HepG2 (cell line): ENCODE results near the gene KIF3C. TPM values are rescaled to one million over a fixed set of nuclear protein-coding genes. Genes with fewer than 3 reads are reported as not detected.

ENCODE experiments used
- ARNT2 ChIP-seq: sonication (generic); formaldehyde crosslinking; IDR thresholded peaks from 2 replicates; pipeline ENCODE4 v1.8.0; 2022; ENCODE audit warnings: mild to moderate bottlenecking, low read depth, missing genetic modification reagents, moderate library complexity
- CEBPB ChIP-seq: IDR thresholded peaks from 2 replicates; pipeline ENCODE4 v1.6.1; 2011; ENCODE audit warnings: low read depth, low read length, improper control_type of control experiment, borderline replicate concordance
- CERS6 ChIP-seq: sonication (generic); formaldehyde crosslinking; IDR thresholded peaks from 2 replicates; pipeline ENCODE4 v1.5.0; 2020; ENCODE audit warnings: missing genetic modification reagents
- DRAP1 ChIP-seq: IDR thresholded peaks from 2 replicates; pipeline ENCODE4 v1.6.1; 2016; ENCODE audit warnings: missing genetic modification reagents, missing compliant biosample characterization
- FOXK2 ChIP-seq: fragments of 450-650 bp; IDR thresholded peaks from 2 replicates; pipeline ENCODE4 v1.6.1; 2016
- HDAC2 ChIP-seq: sonication (generic); formaldehyde crosslinking; IDR thresholded peaks from 2 replicates; pipeline ENCODE4 v1.4.0; 2020; ENCODE audit warnings: missing genetic modification reagents
- HHEX ChIP-seq: IDR thresholded peaks from 2 replicates; pipeline ENCODE4 v1.6.1; 2016; ENCODE audit warnings: control low read depth
- JUN ChIP-seq: sonication (generic); formaldehyde crosslinking; IDR thresholded peaks from 2 replicates; pipeline ENCODE4 v1.4.0; 2020; ENCODE audit warnings: mild to moderate bottlenecking, missing genetic modification reagents
- NFE2L2 ChIP-seq: fragments of 150-350 bp; IDR thresholded peaks from 2 replicates; pipeline ENCODE4 v1.6.1; 2014; ENCODE audit warnings: low read length
- PLSCR1 ChIP-seq: sonication (generic); formaldehyde crosslinking; IDR thresholded peaks from 2 replicates; pipeline ENCODE4 v1.5.0; 2020; ENCODE audit warnings: missing genetic modification reagents, mild to moderate bottlenecking, borderline replicate concordance
- SMAD9 ChIP-seq: sonication (generic); formaldehyde crosslinking; IDR thresholded peaks from 2 replicates; pipeline ENCODE4 v1.5.1; 2020; ENCODE audit warnings: mild to moderate bottlenecking, missing genetic modification reagents
- SNAPC2 ChIP-seq: sonication (generic); formaldehyde crosslinking; IDR thresholded peaks from 2 replicates; pipeline ENCODE4 v1.8.1; 2022; ENCODE audit warnings: mild to moderate bottlenecking, missing genetic modification reagents
- SOX6 ChIP-seq, 2 experiments: fragments of 450-650 bp in 1 of 2; sonication (generic) in 1 of 2; formaldehyde crosslinking in 1 of 2; IDR thresholded peaks; 2 replicates each; pipeline versions ENCODE4 v1.4.0 to v1.6.1; 2017 to 2020; ENCODE audit warnings: antibody characterized with exemption in 1 of 2, mild to moderate bottlenecking in 1 of 2, missing genetic modification reagents in 1 of 2
- ZBTB43 ChIP-seq: sonication (generic); formaldehyde crosslinking; conservative IDR thresholded peaks from 2 replicates; pipeline ENCODE4 v1.4.0; 2020; ENCODE audit warnings: missing genetic modification reagents
- ZNF337 ChIP-seq: sonication (generic); formaldehyde crosslinking; IDR thresholded peaks from 2 replicates; pipeline ENCODE4 v1.5.1; 2020; ENCODE audit warnings: missing genetic modification reagents, low read depth, mild to moderate bottlenecking, borderline replicate concordance
- ZNF414 ChIP-seq: sonication (generic); formaldehyde crosslinking; IDR thresholded peaks from 2 replicates; pipeline ENCODE4 v1.5.0; 2020; ENCODE audit warnings: missing genetic modification reagents
- ZNF431 ChIP-seq: sonication (generic); formaldehyde crosslinking; IDR thresholded peaks from 2 replicates; pipeline ENCODE4 v1.9.0; 2022; ENCODE audit warnings: missing genetic modification reagents, low read depth, mild to moderate bottlenecking, borderline replicate concordance
- ZNF530 ChIP-seq: sonication (generic); formaldehyde crosslinking; IDR thresholded peaks from 2 replicates; pipeline ENCODE4 v1.5.0; 2020; ENCODE audit warnings: low read depth, mild to moderate bottlenecking, missing genetic modification reagents
- ZNF670 ChIP-seq: sonication (generic); formaldehyde crosslinking; IDR thresholded peaks from 2 replicates; pipeline ENCODE4 v1.8.0; 2022; ENCODE audit warnings: mild to moderate bottlenecking, missing genetic modification reagents, borderline replicate concordance
- ZNF749 ChIP-seq: sonication (generic); formaldehyde crosslinking; IDR thresholded peaks from 2 replicates; pipeline ENCODE4 v1.8.0; 2022; ENCODE audit warnings: mild to moderate bottlenecking, missing genetic modification reagents, moderate library complexity, borderline replicate concordance
- ZNF766 ChIP-seq: sonication (generic); formaldehyde crosslinking; IDR thresholded peaks from 2 replicates; pipeline ENCODE4 v1.5.0; 2020; ENCODE audit warnings: missing genetic modification reagents, borderline replicate concordance
- ZNF775 ChIP-seq: sonication (generic); formaldehyde crosslinking; IDR thresholded peaks from 2 replicates; pipeline ENCODE4 v1.4.0; 2020; ENCODE audit warnings: missing genetic modification reagents, mild to moderate bottlenecking, moderate library complexity, borderline replicate concordance
- ZNF780A ChIP-seq: sonication (generic); formaldehyde crosslinking; IDR thresholded peaks from 2 replicates; pipeline ENCODE4 v1.8.0; 2022; ENCODE audit warnings: mild to moderate bottlenecking, missing genetic modification reagents, moderate library complexity
- ZNF788 ChIP-seq: sonication (generic); formaldehyde crosslinking; IDR thresholded peaks from 2 replicates; pipeline ENCODE4 v1.5.0; 2020; ENCODE audit warnings: mild to moderate bottlenecking, missing genetic modification reagents, borderline replicate concordance
- ZSCAN29 ChIP-seq: sonication (generic); formaldehyde crosslinking; conservative IDR thresholded peaks from 2 replicates; pipeline ENCODE4 v1.4.0; 2020; ENCODE audit warnings: mild to moderate bottlenecking, missing genetic modification reagents
- polyA plus RNA-seq, 8 experiments: library from polyadenylated mRNA; depleted of rRNA in 3 of 8; stranded (reverse) in 7 of 8; unstranded in 1 of 8; fragments of >200 nt; fragmentation: Illumina TruSeq in 4 of 8; extraction: Trizol in 4 of 8; gene quantifications; 2 replicates each; pipeline versions ENCODE4 v1.2.1 to v1.2.3, GENCODE V29; 2011 to 2016; ENCODE audit warnings: low read depth in 4 of 8, missing spikeins in 1 of 8, mixed read lengths in 1 of 8; ENCODE audit not compliant: insufficient read depth in 1 of 8
- total RNA-seq, 5 experiments: library from RNA; depleted of rRNA; stranded (reverse); fragments of >200 nt; fragmentation: Illumina TruSeq; extraction: Trizol; gene quantifications; 2 replicates each; pipeline ENCODE4 v1.2.3, GENCODE V29; 2016; ENCODE audit warnings: low read depth in 1 of 5

KIF3C gene
- total and polyA plus RNA-seq, 2 of the 13 experiments (the other 11 are each of a cell fraction or from before 2014, with no cell fraction given), result 3.6 to 4.9 TPM

- TF ChIP-seq HHEX (0 out of 2 replicates have a peak, but pooled peaks have one; percentile 13), ZNF670 (no peak), PLSCR1 (CRISPR knock-in tag) (no peak), JUN (no peak), NFE2L2 (no peak), ARNT2 (no peak), SNAPC2 (CRISPR knock-in tag) (no peak), FOXK2 (peak; percentile 51; the same call in 1 of the 2 replicates), ZNF775 (CRISPR knock-in tag) (no peak), CERS6 (CRISPR knock-in tag) (no peak), ZNF530 (CRISPR knock-in tag) (no peak), CEBPB (no peak), ZBTB43 (CRISPR knock-in tag) (peak; percentile 64; the same call in 1 of the 2 replicates), ZNF780A (0 out of 2 replicates have a peak, but pooled peaks have one; percentile 24), ZSCAN29 (CRISPR knock-in tag) (0 out of 2 replicates have a peak, but pooled peaks have one; percentile 64), SMAD9 (CRISPR knock-in tag) (no peak), ZNF788 (CRISPR knock-in tag) (peak; percentile 15; the same call in 1 of the 2 replicates), ZNF414 (0 out of 2 replicates have a peak, but pooled peaks have one; percentile 31), HDAC2 (CRISPR knock-in tag) (peak; percentile 9; the same call in 1 of the 2 replicates), DRAP1 (peak; percentile 28; the same call in 1 of the 2 replicates), SOX6 (IDR thresholded peaks at IDR 0.05) (no peak), SOX6 (CRISPR knock-in tag; IDR thresholded peaks at IDR 0.05) (no peak), ZNF766 (CRISPR knock-in tag) (0 out of 2 replicates have a peak, but pooled peaks have one; percentile 34), ZNF337 (peak; percentile 71), ZNF431 (CRISPR knock-in tag) (no peak), ZNF749 (CRISPR knock-in tag) (no peak; the same call in 1 of the 2 replicates)
Measured at GRCh38 chr2:25877431-25878360, 104.6 kb downstream of the KIF3C start (continued).
